Neutrophil (primary cell): Measurements from ENCODE around the gene CRB3.
"Not testable (repeated sequence)": the region's sequence is repeated elsewhere in the genome, so short reads cannot be mapped to it uniquely, and the experiment has no call there.

Experiments used
- H3K27ac ChIP-seq: fragments of 200-600 bp; sonication (generic); 2 replicates; pipeline ENCODE4 v1.5.1; 2016; ENCODE audit warnings: mild to moderate bottlenecking, moderate library complexity
- H3K27me3 ChIP-seq: fragments of 200-600 bp; sonication (generic); 2 replicates; pipeline ENCODE4 v1.6.0; 2016; ENCODE audit warnings: mild to moderate bottlenecking
- H3K36me3 ChIP-seq: fragments of 200-600 bp; sonication (generic); 2 replicates; pipeline ENCODE4 v1.5.1; 2017
- H3K4me1 ChIP-seq, 2 experiments: fragments of 200-600 bp in 1 of 2; sonication (generic) in 1 of 2; 1 replicate in 1 of 2; 2 replicates in 1 of 2; pipeline versions ENCODE4 v1.5.1 to v1.6.1; 2013 to 2016; ENCODE audit warnings: low read depth in 1 of 2, low read length in 1 of 2, mild to moderate bottlenecking in 1 of 2, moderate library complexity in 1 of 2; ENCODE audit not compliant: control insufficient read depth in 1 of 2, insufficient read depth in 1 of 2
- H3K4me3 ChIP-seq, 2 experiments: fragments of 200-600 bp in 1 of 2; sonication (generic) in 1 of 2; 1 replicate in 1 of 2; 2 replicates in 1 of 2; pipeline ENCODE4 v1.5.1; 2013 to 2016; ENCODE audit warnings: low read depth in 1 of 2, low read length in 1 of 2, mild to moderate bottlenecking in 1 of 2, moderate library complexity in 1 of 2
- H3K9me3 ChIP-seq: fragments of 200-600 bp; sonication (generic); 2 replicates; pipeline ENCODE4 v1.5.1; 2016
- CTCF ChIP-seq: fragments of 200-600 bp; sonication (generic); IDR thresholded peaks from 2 replicates; pipeline ENCODE4 v1.5.1; 2016; ENCODE audit warnings: antibody characterized with exemption

The CRB3 gene

GRCh38 chr19:6500837-6501739, 37.0 kb downstream of the CRB3 start:
- TF ChIP-seq CTCF = no peak
- H3K4me3 ChIP-seq = no peak overlapping the region
- H3K4me1 ChIP-seq = peaks cover 5 to 7% of the 10 kb centered on the region in 2 experiments
- H3K9me3 ChIP-seq = no peaks in the 10 kb centered on the region
- H3K27ac ChIP-seq = no peak overlapping the region
- H3K36me3 ChIP-seq = no peaks in the 10 kb centered on the region
- H3K27me3 ChIP-seq = peaks cover 57% of the 10 kb centered on the region

DNA sequence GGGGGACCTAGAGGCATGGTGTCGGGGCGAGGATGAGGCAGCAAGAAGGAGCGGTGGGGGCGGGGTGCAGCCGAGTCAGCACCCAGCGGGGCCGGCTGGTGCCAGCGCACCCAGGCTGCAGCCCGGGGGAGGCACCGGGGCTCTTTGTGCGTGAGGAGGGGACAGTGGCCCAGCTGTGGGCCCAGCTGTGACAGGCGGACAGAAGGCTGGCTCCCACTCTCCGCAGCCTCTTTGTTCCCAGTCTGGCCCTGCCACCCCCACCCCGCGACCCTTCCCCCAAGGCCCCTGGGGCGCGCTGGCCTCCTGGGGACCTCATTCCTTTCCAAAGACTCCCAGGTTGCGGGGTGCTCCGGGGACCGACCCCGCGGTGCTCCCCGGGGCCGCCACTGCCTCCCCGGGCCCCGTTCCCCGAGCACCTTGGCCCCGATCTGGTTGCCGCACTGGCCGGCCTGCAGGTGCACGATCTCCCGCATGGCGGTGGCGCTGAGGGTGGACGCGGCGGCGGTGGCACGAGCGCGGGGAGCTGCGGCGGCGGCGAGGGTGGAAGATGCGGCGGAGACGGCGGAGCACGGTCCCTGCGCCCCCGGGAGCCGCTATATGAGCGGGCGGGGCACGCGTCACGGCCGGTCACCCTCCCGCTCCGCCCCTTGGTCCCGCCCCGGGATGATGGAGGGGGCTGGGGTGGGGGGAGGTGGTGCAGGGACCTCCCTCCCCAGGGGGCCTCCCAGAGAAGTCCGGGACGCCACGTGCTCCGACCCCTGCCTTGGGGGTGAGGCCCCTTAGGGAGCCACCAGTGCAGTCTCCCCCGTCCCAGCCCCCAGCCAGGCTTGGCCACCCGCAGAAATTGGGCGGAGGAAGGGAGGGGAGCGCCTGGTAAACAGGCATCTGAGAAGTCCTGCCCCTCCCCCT, 37.9 kb downstream of the CRB3 start, which contains the start of gene TUBB4A:
TUBB4A (minus strand) TSS at position 570 of the 909 bp plus-strand sequence; CDS start at position 473, 97 bp downstream.
- no peak for TF ChIP-seq CTCF
- Histone ChIP-seq H3K4me3 (no peak within 1 kb of the TSS), H3K4me1 (peaks cover 5 to 7% of the 10 kb centered on the region in 2 experiments)

DNA sequence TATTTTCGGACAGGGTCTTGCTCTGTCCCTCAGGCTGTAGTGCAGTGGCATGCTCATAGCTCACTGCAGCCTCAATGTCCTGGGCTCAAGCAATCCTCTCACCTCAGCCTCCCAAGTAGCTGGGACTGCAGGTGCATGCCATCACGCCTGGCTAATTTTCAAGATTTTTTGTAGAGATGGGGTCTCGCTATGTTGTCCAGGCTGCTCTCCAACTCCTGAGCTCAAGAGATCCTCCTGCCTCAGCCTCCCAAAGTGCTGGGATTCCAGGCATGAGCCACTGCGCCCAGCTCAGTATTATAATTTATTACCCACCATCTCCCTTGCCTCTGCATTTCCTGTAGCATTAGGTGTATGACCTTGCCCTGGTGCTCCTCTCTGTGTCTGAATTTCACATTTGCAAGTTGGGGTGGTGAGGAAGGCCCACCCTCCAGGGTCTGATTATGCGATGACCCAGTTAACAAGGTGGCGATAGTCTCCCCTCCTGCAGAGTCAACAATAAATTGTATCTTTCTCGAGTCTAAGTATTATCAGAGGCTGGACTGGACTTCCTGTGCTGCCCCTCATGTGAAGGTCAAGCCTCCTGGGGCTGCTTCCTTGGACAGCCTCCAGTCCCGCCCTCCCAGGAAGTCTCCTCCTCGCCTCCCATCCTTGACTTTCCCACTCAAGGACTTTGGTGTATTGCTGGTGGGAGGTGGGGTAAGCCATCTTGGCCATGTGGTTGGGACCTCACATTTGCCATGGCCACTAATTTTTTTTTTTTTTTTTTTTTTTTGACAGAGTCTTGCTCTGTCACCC, 39.5 kb downstream of the CRB3 start:
- Histone ChIP-seq H3K27me3 (peaks cover 57% of the 10 kb centered on the region), H3K36me3 (no peaks in the 10 kb centered on the region), H3K4me3 (no peak overlapping the region), H3K27ac (no peak overlapping the region), H3K4me1 (peaks cover under 1 to 3% of the 10 kb centered on the region in 2 experiments), H3K9me3 (no peaks in the 10 kb centered on the region)
- TF ChIP-seq CTCF = no peak

More for the DNA sequence above, 37.9 kb downstream of the CRB3 start, which contains the start of gene TUBB4A:
- Histone ChIP-seq H3K36me3 (no peaks in the 10 kb centered on the region), H3K27me3 (peaks cover 57% of the 10 kb centered on the region), H3K27ac (no peak within 1 kb of the TSS), H3K9me3 (no peaks in the 10 kb centered on the region)

DNA sequence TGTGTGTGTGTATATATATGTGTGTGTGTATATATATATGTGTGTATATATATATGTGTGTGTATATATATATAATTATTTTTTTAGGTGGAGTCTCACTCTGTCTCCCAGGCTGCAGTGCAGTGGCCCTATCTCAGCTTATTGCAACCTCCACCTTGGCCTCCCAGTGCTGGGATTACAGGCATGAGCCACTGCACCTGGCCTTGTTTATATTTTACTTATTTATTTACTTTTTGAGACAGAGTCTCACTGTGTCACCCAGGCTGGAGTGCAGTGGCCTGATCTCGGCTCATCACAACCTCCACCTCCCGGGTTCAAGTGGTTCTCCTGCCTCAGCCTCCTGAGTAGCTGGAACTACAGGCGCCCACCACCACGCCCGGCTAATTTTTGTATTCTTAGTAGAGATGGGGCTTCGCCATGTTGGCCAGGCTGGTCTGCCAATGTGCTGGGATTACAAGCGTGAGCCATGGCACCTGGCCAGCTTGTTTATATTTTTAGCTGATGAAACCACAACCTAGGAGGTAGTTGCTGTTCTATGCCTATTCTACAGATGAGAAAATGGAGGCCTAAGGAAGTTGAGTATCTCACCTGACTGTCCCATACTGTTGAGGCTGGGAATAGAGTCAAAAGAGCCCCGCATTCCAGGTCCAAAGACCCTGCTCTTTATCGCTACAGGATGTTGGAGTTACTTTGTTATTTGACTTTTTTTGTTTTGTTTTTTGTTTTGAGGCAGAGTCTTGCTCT, 44.1 kb downstream of the CRB3 start:
- peaks cover 17% of the 10 kb centered on the region for H3K27me3 ChIP-seq
- H3K4me1 ChIP-seq, H3K4me3 ChIP-seq, H3K36me3 ChIP-seq, H3K27ac ChIP-seq, H3K9me3 ChIP-seq: not testable (repeated sequence)

GRCh38 chr19:6509118-6509971, 45.3 kb downstream of the CRB3 start:
- TF ChIP-seq CTCF = no peak
- H3K27ac ChIP-seq = no peak overlapping the region
- H3K4me1 ChIP-seq = no peaks in the 10 kb centered on the region
- no peak overlapping the region for H3K4me3 ChIP-seq
- H3K36me3 ChIP-seq = no peaks in the 10 kb centered on the region
- H3K27me3 ChIP-seq = peaks cover 6% of the 10 kb centered on the region
- H3K9me3 ChIP-seq = no peaks in the 10 kb centered on the region
